Activated CD8-positive, alpha-beta T cell treated with anti-CD3 and anti-CD28 coated beads for 36 hours (primary cell): ENCODE data around the gene ACSL4. TPM values are rescaled to one million over a fixed set of nuclear protein-coding genes. Genes with fewer than 3 reads are reported as not detected.

Experiments used
- ATAC-seq: fragments of 200-7000 bp; cut with Tn5 transposase; one replicate; pipeline ENCODE4 v1.10.0; 2021; ENCODE audit warnings: mild to moderate bottlenecking, moderate library complexity
- CTCF ChIA-PET: fragments of 350-600 bp; sonication (Branson Sonifier 250); formaldehyde crosslinking; loops from one replicate; lab custom pipeline; 2021; ENCODE audit warnings: antibody characterized with exemption; lab: Charles Lee
- POLR2A ChIA-PET: fragments of 350-600 bp; sonication (Branson Sonifier 250); formaldehyde crosslinking; loops from one replicate; lab custom pipeline; 2021; ENCODE audit warnings: antibody characterized with exemption; lab: Charles Lee
- DNase-seq: peaks from one replicate; pipeline ENCODE4 v3.0.0-alpha.2; 2020
- H3K27ac Mint-ChIP-seq: one replicate; pipeline ENCODE4 v1.8.0; 2021; ENCODE audit warnings: mild to moderate bottlenecking, mixed read lengths
- H3K27me3 Mint-ChIP-seq: one replicate; pipeline ENCODE4 v1.8.0; 2021; ENCODE audit warnings: mixed read lengths
- H3K36me3 Mint-ChIP-seq: one replicate; pipeline ENCODE4 v1.8.0; 2021; ENCODE audit warnings: low read depth, mixed read lengths
- H3K4me1 Mint-ChIP-seq: one replicate; pipeline ENCODE4 v1.8.0; 2021; ENCODE audit warnings: low read depth, mixed read lengths
- H3K4me3 Mint-ChIP-seq: one replicate; pipeline ENCODE4 v1.8.0; 2021; ENCODE audit warnings: mild to moderate bottlenecking, moderate library complexity, mixed read lengths
- H3K9me3 Mint-ChIP-seq: one replicate; pipeline ENCODE4 v1.8.0; 2021; ENCODE audit warnings: mixed read lengths
- intact Hi-C: fragments of 100-400 bp; cut with micrococcal nuclease; formaldehyde crosslinking; loops from one replicate; pipeline ENCODE4 v1.10.0; 2022
- total RNA-seq, 2 experiments: library from RNA; stranded (reverse); gene quantifications; one replicate each; pipeline ENCODE4 v1.2.3, GENCODE V29; 2021
- TF ChIP-seq, protein P1 (sequence below): fragments of 200-600 bp; IDR thresholded peaks from one replicate; pipeline ENCODE4 v1.8.0; 2022; ENCODE audit warnings: antibody characterized with exemption, mild to moderate bottlenecking

Gene ACSL4
- total RNA-seq, 2 experiments from 2014 or later = 63.1 to 64.0 TPM

DNA sequence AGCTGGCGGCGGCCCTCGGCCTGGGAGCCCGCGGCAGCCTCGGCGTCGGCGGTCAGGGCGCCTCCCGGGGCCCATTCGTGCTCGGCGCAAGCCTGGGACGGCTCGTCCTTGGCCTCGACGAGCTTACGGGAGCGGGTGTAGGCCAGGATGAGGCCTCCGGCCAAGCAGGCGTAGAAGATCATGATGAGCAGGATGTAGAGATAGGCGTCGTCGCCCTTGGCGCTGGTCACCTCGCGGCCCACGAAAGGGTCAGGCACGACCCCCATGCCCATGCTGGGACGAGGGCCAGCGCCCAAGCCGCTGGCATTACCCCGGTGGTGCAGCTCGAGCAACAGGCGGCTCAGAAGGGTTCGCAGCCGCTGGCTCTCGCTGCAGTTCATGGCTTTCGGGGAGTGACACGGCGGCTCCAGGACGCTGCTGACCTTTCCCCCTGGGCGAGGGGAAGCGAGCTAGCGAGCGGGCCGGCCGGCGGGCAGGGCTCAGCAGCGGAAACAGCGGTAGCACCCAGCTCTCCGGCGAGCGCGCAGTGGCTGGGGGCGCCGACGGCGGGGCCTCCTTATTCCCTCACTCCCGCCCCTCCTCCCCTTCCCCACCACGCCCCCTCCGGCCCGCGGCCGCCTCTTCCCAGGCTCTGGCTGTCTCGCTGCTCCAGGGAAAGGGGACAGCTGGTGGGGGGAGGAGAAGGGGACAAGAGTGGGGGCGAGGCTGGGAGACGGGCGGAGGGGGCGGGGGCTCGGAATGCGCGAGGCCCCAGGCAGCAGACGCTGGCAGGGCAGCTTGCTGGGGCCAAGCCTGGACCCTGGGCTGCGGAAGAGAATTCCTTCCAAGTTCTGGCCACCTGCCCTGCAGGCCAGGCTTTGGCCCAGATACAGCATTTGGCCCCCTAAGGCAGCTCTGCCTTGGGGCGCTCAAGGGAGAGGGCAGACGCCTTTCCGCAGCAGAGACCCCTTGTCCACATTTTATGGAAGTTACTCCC lies 108.1 kb downstream of the ACSL4 start, which contains the start of gene KCNE5:
TSS of gene KCNE5 (minus strand) at position 532 of the 976 bp plus-strand sequence. CDS start at position 380, 152 bp downstream.
- no peaks in the 10 kb centered on the region for H3K27me3 Mint-ChIP-seq
- no peak within 1 kb of the TSS for H3K27ac Mint-ChIP-seq
- CTCF ChIA-PET = no interaction called here
- H3K36me3 Mint-ChIP-seq = no peaks in the 10 kb centered on the region
- POLR2A ChIA-PET = no interaction called here
- H3K9me3 Mint-ChIP-seq = no peaks in the 10 kb centered on the region
- DNase-seq (no peak), ATAC-seq (no peak)
- intact Hi-C loops = no loop called here
- TF ChIP-seq, protein P1, sequence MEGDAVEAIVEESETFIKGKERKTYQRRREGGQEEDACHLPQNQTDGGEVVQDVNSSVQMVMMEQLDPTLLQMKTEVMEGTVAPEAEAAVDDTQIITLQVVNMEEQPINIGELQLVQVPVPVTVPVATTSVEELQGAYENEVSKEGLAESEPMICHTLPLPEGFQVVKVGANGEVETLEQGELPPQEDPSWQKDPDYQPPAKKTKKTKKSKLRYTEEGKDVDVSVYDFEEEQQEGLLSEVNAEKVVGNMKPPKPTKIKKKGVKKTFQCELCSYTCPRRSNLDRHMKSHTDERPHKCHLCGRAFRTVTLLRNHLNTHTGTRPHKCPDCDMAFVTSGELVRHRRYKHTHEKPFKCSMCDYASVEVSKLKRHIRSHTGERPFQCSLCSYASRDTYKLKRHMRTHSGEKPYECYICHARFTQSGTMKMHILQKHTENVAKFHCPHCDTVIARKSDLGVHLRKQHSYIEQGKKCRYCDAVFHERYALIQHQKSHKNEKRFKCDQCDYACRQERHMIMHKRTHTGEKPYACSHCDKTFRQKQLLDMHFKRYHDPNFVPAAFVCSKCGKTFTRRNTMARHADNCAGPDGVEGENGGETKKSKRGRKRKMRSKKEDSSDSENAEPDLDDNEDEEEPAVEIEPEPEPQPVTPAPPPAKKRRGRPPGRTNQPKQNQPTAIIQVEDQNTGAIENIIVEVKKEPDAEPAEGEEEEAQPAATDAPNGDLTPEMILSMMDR = no peak
- no peak within 1 kb of the TSS for H3K4me3 Mint-ChIP-seq
- peaks cover 4% of the 10 kb centered on the region for H3K4me1 Mint-ChIP-seq

DNA sequence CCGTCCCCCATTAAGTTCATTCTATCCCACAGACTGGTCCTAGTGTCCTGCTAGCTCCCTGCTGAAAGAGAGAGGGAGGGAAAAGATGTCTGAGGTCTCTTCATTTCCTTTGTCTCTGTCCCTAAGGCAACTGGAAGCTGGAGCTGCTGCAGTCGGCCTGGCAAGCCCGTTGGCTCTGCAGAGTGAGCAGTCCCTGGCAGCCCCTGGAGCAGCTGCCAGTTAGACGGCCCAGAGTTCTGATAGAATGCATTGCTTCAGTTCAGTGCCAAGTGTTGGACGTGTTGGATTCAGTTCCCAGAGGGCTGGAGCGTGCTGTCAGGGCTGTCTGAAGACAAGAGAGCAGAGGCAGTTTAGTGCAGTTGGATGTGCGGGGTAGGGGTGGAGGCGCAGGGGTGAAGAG lies 109.1 kb downstream of the ACSL4 start:
- Mint-ChIP-seq H3K27ac (no peak overlapping the region), H3K36me3 (no peaks in the 10 kb centered on the region), H3K9me3 (no peaks in the 10 kb centered on the region), H3K4me1 (peaks cover 4% of the 10 kb centered on the region), H3K4me3 (no peak overlapping the region), H3K27me3 (no peaks in the 10 kb centered on the region)
- TF ChIP-seq, protein P1 = no peak
- DNase-seq (no peak), ATAC-seq (no peak)
- intact Hi-C loops = no loop called here
- CTCF ChIA-PET = no interaction called here
- POLR2A ChIA-PET = no interaction called here

DNA sequence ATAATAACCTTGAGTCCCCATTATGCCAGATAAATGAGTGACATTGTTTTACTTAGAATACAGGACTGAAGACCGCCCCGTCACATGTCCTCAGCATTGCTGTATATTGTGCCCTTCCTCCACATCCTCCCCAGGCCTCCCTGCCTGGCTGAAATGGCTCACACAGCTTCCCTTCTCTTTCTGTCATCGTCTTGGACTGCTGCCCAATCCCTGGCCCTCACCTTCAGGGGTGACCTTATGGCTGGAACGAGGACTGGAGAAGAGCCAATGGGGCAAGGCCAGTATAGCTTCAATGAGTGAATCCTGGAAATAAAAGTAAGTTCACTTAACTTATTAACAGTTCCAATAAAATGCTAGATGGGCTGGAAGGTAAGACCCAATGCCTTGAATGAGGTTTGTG lies 110.8 kb downstream of the ACSL4 start:
- POLR2A ChIA-PET = no interaction called here
- no peak overlapping the region for H3K4me3 Mint-ChIP-seq
- TF ChIP-seq, protein P1 = no peak
- intact Hi-C loops = no loop called here
- H3K36me3 Mint-ChIP-seq = no peaks in the 10 kb centered on the region
- no peak overlapping the region for H3K27ac Mint-ChIP-seq
- no peaks in the 10 kb centered on the region for H3K4me1 Mint-ChIP-seq
- no peaks in the 10 kb centered on the region for H3K9me3 Mint-ChIP-seq
- no peaks in the 10 kb centered on the region for H3K27me3 Mint-ChIP-seq
- CTCF ChIA-PET = no interaction called here
- DNase-seq = no peak
- no peak for ATAC-seq

GRCh38 chrX:109619771-109620170 lies 113.3 kb downstream of the ACSL4 start:
- H3K27ac Mint-ChIP-seq = no peak overlapping the region
- no peak overlapping the region for H3K4me3 Mint-ChIP-seq
- DNase-seq (no peak), ATAC-seq (no peak)
- TF ChIP-seq, protein P1 = no peak
- intact Hi-C loops = no loop called here
- H3K27me3 Mint-ChIP-seq = no peaks in the 10 kb centered on the region
- H3K36me3 Mint-ChIP-seq = no peaks in the 10 kb centered on the region
- no peaks in the 10 kb centered on the region for H3K4me1 Mint-ChIP-seq
- ChIA-PET CTCF (no interaction called here), POLR2A (no interaction called here)
- H3K9me3 Mint-ChIP-seq = no peaks in the 10 kb centered on the region

DNA sequence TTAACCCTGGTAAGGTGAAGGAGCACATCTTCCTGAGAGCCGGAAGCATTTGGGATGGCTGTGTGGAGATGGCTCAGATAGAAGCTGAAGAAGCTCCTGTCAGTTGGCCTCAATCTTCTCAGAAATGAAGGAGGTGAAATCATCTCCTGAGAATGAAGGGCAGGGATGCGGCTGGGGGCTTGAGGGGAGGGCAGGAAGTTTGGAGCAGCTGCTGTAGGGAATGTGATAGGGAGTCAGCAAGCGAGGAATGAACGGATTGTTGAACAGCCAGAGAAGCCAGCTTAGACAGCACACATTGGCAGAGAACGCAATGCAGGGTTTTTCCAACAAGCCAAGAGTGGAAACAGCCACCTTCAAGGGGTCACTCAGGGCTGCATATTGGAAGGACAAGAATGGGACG lies 118.1 kb downstream of the ACSL4 start:
- Mint-ChIP-seq H3K36me3 (no peaks in the 10 kb centered on the region), H3K4me3 (no peak overlapping the region), H3K9me3 (no peaks in the 10 kb centered on the region), H3K4me1 (no peaks in the 10 kb centered on the region), H3K27me3 (peaks cover 2% of the 10 kb centered on the region), H3K27ac (no peak overlapping the region)
- TF ChIP-seq, protein P1 = no peak
- ATAC-seq = no peak
- intact Hi-C loops = no loop called here
- no peak for DNase-seq
- ChIA-PET CTCF (interaction anchor here (1.6 kb wide), 1 partner anchor 129 kb away, joined by 5 read pairs; no protein-coding TSS in a partner anchor), POLR2A (no interaction called here)
